ENCODE data around the gene GPR39. TPM values are rescaled to one million over a fixed set of nuclear protein-coding genes. Genes with fewer than 3 reads are reported as not detected.

The GPR39 gene
- total RNA-seq, 4 donors from 2014 or later: 2.8 to 9.7 (median 5.4) TPM

DNA sequence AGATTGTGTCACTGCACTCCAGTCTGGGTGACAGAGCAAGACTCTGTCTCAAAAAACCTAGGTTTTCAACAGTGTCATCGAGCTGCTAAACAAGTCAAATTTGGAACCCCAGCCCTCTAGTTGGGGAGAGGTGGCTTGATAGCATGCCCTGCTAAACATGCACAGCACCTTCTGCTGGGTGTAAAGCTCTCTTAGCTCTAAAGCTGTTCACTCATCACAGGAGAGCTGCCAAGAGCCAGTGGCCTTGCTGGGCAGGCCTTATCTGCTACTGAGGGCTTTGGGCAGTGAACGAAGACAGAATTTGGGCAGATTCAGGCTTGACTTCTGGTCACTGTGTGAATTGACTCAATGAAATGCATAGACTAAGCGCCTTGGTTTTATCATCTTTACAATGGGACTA, 152.1 kb downstream of the GPR39 start:
- no peaks in the 10 kb centered on the region for H3K36me3 ChIP-seq
- H3K27ac ChIP-seq: no peak overlapping the region
- no peaks in the 10 kb centered on the region for H3K9me3 ChIP-seq
- no peak for DNase-seq
- no peak for TF ChIP-seq POLR2A (IDR thresholded peaks at IDR 0.05)
- TF ChIP-seq, protein P1, sequence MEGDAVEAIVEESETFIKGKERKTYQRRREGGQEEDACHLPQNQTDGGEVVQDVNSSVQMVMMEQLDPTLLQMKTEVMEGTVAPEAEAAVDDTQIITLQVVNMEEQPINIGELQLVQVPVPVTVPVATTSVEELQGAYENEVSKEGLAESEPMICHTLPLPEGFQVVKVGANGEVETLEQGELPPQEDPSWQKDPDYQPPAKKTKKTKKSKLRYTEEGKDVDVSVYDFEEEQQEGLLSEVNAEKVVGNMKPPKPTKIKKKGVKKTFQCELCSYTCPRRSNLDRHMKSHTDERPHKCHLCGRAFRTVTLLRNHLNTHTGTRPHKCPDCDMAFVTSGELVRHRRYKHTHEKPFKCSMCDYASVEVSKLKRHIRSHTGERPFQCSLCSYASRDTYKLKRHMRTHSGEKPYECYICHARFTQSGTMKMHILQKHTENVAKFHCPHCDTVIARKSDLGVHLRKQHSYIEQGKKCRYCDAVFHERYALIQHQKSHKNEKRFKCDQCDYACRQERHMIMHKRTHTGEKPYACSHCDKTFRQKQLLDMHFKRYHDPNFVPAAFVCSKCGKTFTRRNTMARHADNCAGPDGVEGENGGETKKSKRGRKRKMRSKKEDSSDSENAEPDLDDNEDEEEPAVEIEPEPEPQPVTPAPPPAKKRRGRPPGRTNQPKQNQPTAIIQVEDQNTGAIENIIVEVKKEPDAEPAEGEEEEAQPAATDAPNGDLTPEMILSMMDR (IDR thresholded peaks at IDR 0.05): no peak
- 82 to 87% methylated on average over 2 to 3 of the region's 3 CpGs for WGBS, 2 donors
- intact Hi-C loops (cut with DNase I): no loop called here
- H3K4me1 ChIP-seq: no peaks in the 10 kb centered on the region
- no peaks in the 10 kb centered on the region for H3K27me3 ChIP-seq
- no peak overlapping the region for H3K4me3 ChIP-seq (replicated peaks in 1 of 3)

DNA sequence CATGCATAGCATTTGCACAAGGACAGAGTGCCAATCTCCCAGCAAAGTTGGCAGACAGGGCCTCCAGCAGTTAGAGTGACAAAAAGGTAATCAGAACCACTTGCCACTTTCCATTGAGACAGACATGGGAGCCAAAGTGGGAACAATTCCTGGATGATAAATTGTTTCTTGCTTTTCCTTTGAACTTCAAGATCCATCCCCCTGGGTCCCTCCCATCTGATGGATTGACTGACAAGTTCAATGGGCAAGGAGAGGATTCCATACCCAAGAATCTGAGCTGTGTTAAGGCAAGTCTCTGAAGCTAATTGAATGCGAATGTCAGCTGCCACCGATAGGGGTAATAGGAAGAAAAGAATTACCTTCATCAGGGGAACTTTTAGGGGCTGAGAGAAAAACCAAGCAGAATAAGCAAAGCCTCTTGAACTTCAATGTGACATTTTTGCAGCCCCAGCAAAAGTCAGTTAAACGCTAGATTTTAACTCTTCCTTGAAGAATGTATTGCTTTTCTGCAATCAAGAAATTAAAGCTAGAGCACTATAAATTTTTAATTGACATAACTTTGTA, 156.9 kb downstream of the GPR39 start:
- H3K9me3 ChIP-seq: no peaks in the 10 kb centered on the region
- no peaks in the 10 kb centered on the region for H3K27me3 ChIP-seq
- WGBS, 2 donors: 85 to 86% methylated on average over 3 of the region's 3 CpGs
- no peaks in the 10 kb centered on the region for H3K4me1 ChIP-seq
- intact Hi-C loops (cut with DNase I): no loop called here
- H3K36me3 ChIP-seq: no peaks in the 10 kb centered on the region
- TF ChIP-seq POLR2A (IDR thresholded peaks at IDR 0.05): no peak
- TF ChIP-seq, protein P1 (IDR thresholded peaks at IDR 0.05): no peak
- DNase-seq: no peak
- H3K27ac ChIP-seq: no peak overlapping the region
- no peak overlapping the region for H3K4me3 ChIP-seq (replicated peaks in 1 of 3)

DNA sequence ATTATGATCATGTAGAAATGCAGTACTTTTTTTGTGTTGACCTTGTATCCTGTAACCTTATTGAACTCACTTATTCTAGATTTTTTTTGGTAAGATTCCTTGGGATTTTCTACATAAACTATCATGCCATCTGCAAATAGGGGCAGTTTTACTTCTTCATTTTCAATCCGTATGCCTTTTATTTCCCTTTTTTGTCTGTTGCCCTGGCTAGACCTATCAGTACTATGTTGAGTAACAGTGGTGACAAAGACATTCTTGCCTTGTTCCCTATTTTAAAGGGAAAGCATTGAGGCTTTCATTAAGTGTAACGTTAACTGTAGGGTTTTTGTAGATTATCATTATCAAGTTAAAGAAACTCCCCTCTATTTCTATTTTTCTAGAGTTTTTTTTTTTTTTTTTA, 161.1 kb downstream of the GPR39 start:
- no peak overlapping the region for H3K4me3 ChIP-seq (replicated peaks in 1 of 3)
- H3K9me3 ChIP-seq: no peaks in the 10 kb centered on the region
- H3K36me3 ChIP-seq: no peaks in the 10 kb centered on the region
- 70 to 91% methylated on average over 2 of the region's 2 CpGs for WGBS, 2 donors
- intact Hi-C loops (cut with DNase I): no loop called here
- H3K27me3 ChIP-seq: no peaks in the 10 kb centered on the region
- TF ChIP-seq POLR2A (IDR thresholded peaks at IDR 0.05): no peak
- TF ChIP-seq, protein P1 (IDR thresholded peaks at IDR 0.05): no peak
- no peak for DNase-seq
- no peaks in the 10 kb centered on the region for H3K4me1 ChIP-seq
- no peak overlapping the region for H3K27ac ChIP-seq

DNA sequence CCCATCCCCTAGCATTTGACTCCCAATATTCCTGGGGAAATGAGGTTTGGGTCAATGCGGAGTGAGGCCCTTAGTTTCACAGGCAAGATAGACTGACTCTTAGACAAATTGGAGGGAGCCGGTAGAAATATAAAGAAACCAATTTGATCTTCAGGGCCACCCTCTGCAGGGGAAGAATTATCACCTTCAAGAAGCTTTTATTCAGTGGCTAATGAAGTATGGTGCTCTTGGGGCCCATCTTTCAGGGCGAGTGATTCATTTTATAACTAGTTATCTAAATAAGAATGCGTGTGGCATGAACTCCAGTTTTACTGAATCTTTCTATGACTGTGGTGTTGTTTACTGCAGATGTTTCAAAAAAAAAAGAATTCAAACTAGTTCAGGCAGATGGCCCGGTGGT, 165.0 kb downstream of the GPR39 start:
- whole genome bisulfite sequencing, 2 donors: 88 to 89% methylated on average over 5 of the region's 5 CpGs
- DNase-seq: no peak
- H3K9me3 ChIP-seq: no peaks in the 10 kb centered on the region
- TF ChIP-seq, protein P1 (IDR thresholded peaks at IDR 0.05): no peak
- no peak for TF ChIP-seq POLR2A (IDR thresholded peaks at IDR 0.05)
- H3K27me3 ChIP-seq: no peaks in the 10 kb centered on the region
- no peak overlapping the region for H3K27ac ChIP-seq
- H3K4me3 ChIP-seq (replicated peaks in 1 of 3): no peak overlapping the region
- no peaks in the 10 kb centered on the region for H3K36me3 ChIP-seq
- H3K4me1 ChIP-seq: no peaks in the 10 kb centered on the region
- intact Hi-C loops (cut with DNase I): no loop called here

DNA sequence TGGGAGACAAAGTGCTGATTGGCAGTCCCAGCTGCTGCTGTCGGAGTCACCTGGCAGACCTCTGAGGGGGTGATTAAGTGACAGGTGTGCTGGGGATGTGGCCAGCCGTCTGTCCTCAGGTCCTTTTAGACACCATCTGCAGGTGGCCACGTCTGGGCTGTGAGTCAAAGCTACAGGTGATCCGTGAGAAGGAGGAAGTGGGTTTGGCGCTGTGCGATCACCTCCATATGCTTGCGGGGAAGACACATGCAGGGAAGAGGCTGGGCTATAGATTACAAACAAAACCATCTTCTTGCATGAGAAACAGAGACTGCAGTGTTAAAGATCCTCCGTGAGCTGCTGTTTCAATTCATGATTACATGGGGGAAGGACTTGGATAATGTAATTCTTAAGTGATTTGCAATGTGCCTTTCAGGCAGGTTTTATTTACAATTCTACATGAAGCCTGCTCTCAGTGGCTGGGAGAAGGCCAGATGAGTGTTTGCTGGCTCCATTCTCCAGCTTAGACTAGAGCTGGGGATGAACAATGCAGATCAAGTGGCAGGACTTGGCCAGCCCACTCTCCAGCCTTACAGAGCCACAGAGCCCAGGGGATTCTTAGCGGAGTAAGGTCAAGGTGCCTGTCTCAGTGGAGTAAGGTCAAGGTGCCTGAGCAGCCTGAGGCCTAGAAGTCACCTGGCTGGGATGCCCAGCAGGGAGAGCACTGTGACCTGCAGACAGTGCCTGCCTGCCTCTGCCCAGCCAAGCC, 165.6 kb downstream of the GPR39 start:
- intact Hi-C loops (cut with DNase I): no loop called here

More for the DNA sequence above, 165.6 kb downstream of the GPR39 start:
- TF ChIP-seq POLR2A (IDR thresholded peaks at IDR 0.05): no peak
- TF ChIP-seq, protein P1 (IDR thresholded peaks at IDR 0.05): no peak
- WGBS, 2 donors: 72 to 86% methylated on average over 9 of the region's 9 CpGs
- H3K4me1 ChIP-seq: no peaks in the 10 kb centered on the region
- no peaks in the 10 kb centered on the region for H3K27me3 ChIP-seq
- no peaks in the 10 kb centered on the region for H3K36me3 ChIP-seq
- no peaks in the 10 kb centered on the region for H3K9me3 ChIP-seq
- DNase-seq: no peak
- H3K27ac ChIP-seq: no peak overlapping the region
- H3K4me3 ChIP-seq (replicated peaks in 1 of 3): no peak overlapping the region

Measured in thyroid gland (tissue), 4 donors.